GM18508 (cell line): ENCODE measurements around the gene ATOH8.

Experiments used
- ATAC-seq: cut with Tn5 transposase; IDR thresholded peaks from one replicate; pipeline ENCODE4 v1.9.1; 2021; ENCODE audit warnings: moderate number of reproducible peaks; ENCODE audit not compliant: insufficient read depth, unreplicated experiment

ATOH8 gene

GRCh38 chr2:85780316-85781012 is 26.7 kb downstream of the ATOH8 start:
- no peak for ATAC-seq

GRCh38 chr2:85781013-85781332 is 27.2 kb downstream of the ATOH8 start:
- ATAC-seq, result no peak

- ATAC-seq, result no peak
These were observed 30.0 kb downstream of the ATOH8 start for GRCh38 chr2:85783796-85784195.

- ATAC-seq, result no peak
These were observed 30.7 kb downstream of the ATOH8 start for GRCh38 chr2:85784474-85784986.

- no peak for ATAC-seq
These were observed 31.4 kb downstream of the ATOH8 start for GRCh38 chr2:85785027-85785822.

GRCh38 chr2:85785871-85786270 is 32.1 kb downstream of the ATOH8 start:
- no peak for ATAC-seq

GRCh38 chr2:85786444-85786843 is 32.7 kb downstream of the ATOH8 start:
- ATAC-seq, result no peak

GRCh38 chr2:85786865-85787264 is 33.1 kb downstream of the ATOH8 start:
- no peak for ATAC-seq

GRCh38 chr2:85787282-85787980 is 33.6 kb downstream of the ATOH8 start:
- ATAC-seq, result no peak

GRCh38 chr2:85787981-85788340 is 34.2 kb downstream of the ATOH8 start:
- no peak for ATAC-seq

- ATAC-seq, result no peak
These were observed 34.8 kb downstream of the ATOH8 start for GRCh38 chr2:85788603-85789002.

- no peak for ATAC-seq
These were observed 35.5 kb downstream of the ATOH8 start for GRCh38 chr2:85789271-85789670.

GRCh38 chr2:85790032-85790431 is 36.2 kb downstream of the ATOH8 start:
- no peak for ATAC-seq

GRCh38 chr2:85790499-85791188 is 36.9 kb downstream of the ATOH8 start:
- no peak for ATAC-seq

- ATAC-seq, result no peak
These were observed 38.1 kb downstream of the ATOH8 start for GRCh38 chr2:85791704-85792565.

GRCh38 chr2:85792783-85793441 is 39.1 kb downstream of the ATOH8 start:
- no peak for ATAC-seq

GRCh38 chr2:85793584-85793983 is 39.8 kb downstream of the ATOH8 start:
- ATAC-seq, result no peak

GRCh38 chr2:85794038-85794441 is 40.2 kb downstream of the ATOH8 start:
- no peak for ATAC-seq

GRCh38 chr2:85794491-85795121 is 40.8 kb downstream of the ATOH8 start:
- no peak for ATAC-seq
